WI38 (cell line): ENCODE results near the gene TNNT1.

ENCODE experiments used
- H3K4me3 ChIP-seq: 2 replicates; pipeline ENCODE4 v1.5.1; 2011; ENCODE audit warnings: low read depth, mild to moderate bottlenecking, control low read depth, low read length
- CTCF ChIP-seq: IDR thresholded peaks from 2 replicates; pipeline ENCODE4 v1.5.1; 2012; ENCODE audit warnings: low read depth, mild to moderate bottlenecking, control low read depth, low read length

Gene TNNT1

GRCh38 chr19:55146705-55147273 is 2.2 kb downstream of the TNNT1 start:
- TF ChIP-seq CTCF: no peak
- H3K4me3 ChIP-seq: no peak overlapping the region

- no peak overlapping the region for H3K4me3 ChIP-seq
- TF ChIP-seq CTCF: peak; percentile 42
Measured at GRCh38 chr19:55146078-55146704, 2.8 kb downstream of the TNNT1 start.

- H3K4me3 ChIP-seq: no peak overlapping the region
Measured at GRCh38 chr19:55145232-55145631, 3.8 kb downstream of the TNNT1 start.

GRCh38 chr19:55141696-55142095 is 7.3 kb downstream of the TNNT1 start:
- H3K4me3 ChIP-seq: no peak overlapping the region

More at GRCh38 chr19:55145232-55145631, 3.8 kb downstream of the TNNT1 start:
- TF ChIP-seq CTCF: no peak

GRCh38 chr19:55137915-55138314 is 11.1 kb downstream of the TNNT1 start:
- TF ChIP-seq CTCF: no peak
- no peak overlapping the region for H3K4me3 ChIP-seq

More at GRCh38 chr19:55141696-55142095, 7.3 kb downstream of the TNNT1 start:
- TF ChIP-seq CTCF: no peak

- TF ChIP-seq CTCF: no peak
- no peak overlapping the region for H3K4me3 ChIP-seq
Measured at GRCh38 chr19:55136399-55137102, 12.5 kb downstream of the TNNT1 start.

- TF ChIP-seq CTCF: no peak
- H3K4me3 ChIP-seq: no peak overlapping the region
Measured at GRCh38 chr19:55134736-55135135, 14.3 kb downstream of the TNNT1 start.
